ENCODE data around the gene TAF5L.

GRCh38 chr1:229552732-229553131, 73.2 kb downstream of the TAF5L start:
- no peak for TF ChIP-seq CTCF (IDR thresholded peaks at IDR 0.05)
- no peak for TF ChIP-seq NFE2L2 (conservative IDR thresholded peaks at IDR 0.05; ENCODE audit: low read length)
- no peak for TF ChIP-seq MYC (IDR thresholded peaks at IDR 0.05; ENCODE audit: borderline replicate concordance, low read length)
- no peak for TF ChIP-seq BCL3 (IDR thresholded peaks at IDR 0.05)
- TF ChIP-seq SMC3 (IDR thresholded peaks at IDR 0.05), result no peak

Measured in A549 (cell line).